ENCODE data around the gene SHISA9.

Gene SHISA9

GRCh38 chr16:13118091-13118490, 216.7 kb downstream of the SHISA9 start:
- no peaks in the 10 kb centered on the region for H3K4me1 ChIP-seq (ENCODE audit: insufficient read depth, low read length, poor library complexity, severe bottlenecking)
- no peak overlapping the region for H3K4me3 ChIP-seq (ENCODE audit: low read length, poor library complexity, severe bottlenecking)
- H3K79me2 ChIP-seq (ENCODE audit: insufficient read depth, low read length), result no peaks in the 10 kb centered on the region
- no peak overlapping the region for H2AFZ ChIP-seq (ENCODE audit: low read length)
- H3K36me3 ChIP-seq (ENCODE audit: insufficient read depth, low read length), result no peaks in the 10 kb centered on the region
- no peak overlapping the region for H3K9ac ChIP-seq (ENCODE audit: low read depth, low read length, poor library complexity, severe bottlenecking)
- no peaks in the 10 kb centered on the region for H4K20me1 ChIP-seq (ENCODE audit: insufficient read depth, low read length, poor library complexity, severe bottlenecking)
- H3K9me2 ChIP-seq (replicated peaks; ENCODE audit: low read depth, low read length), result no peaks in the 10 kb centered on the region
- H3K27me3 ChIP-seq (ENCODE audit: insufficient read depth, low read length, poor library complexity, severe bottlenecking), result no peaks in the 10 kb centered on the region
- H3K4me2 ChIP-seq (ENCODE audit: low read depth, low read length, poor library complexity, severe bottlenecking), result no peak overlapping the region
- H3F3A ChIP-seq (ENCODE audit: low read depth), result no peaks in the 10 kb centered on the region
- TF ChIP-seq EZH2phosphoT487 (IDR thresholded peaks at IDR 0.05; ENCODE audit: borderline replicate concordance) (no peak), CTCF (conservative IDR thresholded peaks at IDR 0.05; ENCODE audit: low read length) (no peak)
- H3K9me3 ChIP-seq (ENCODE audit: insufficient read depth, low read depth, low read length), result no peaks in the 10 kb centered on the region

- TF ChIP-seq EZH2phosphoT487 (IDR thresholded peaks at IDR 0.05; ENCODE audit: borderline replicate concordance), result no peak
- no peak for TF ChIP-seq CTCF (conservative IDR thresholded peaks at IDR 0.05; ENCODE audit: low read length)
- H4K20me1 ChIP-seq (ENCODE audit: insufficient read depth, low read length, poor library complexity, severe bottlenecking), result no peaks in the 10 kb centered on the region
- H3K79me2 ChIP-seq (ENCODE audit: insufficient read depth, low read length), result no peaks in the 10 kb centered on the region
- no peaks in the 10 kb centered on the region for H3K9me2 ChIP-seq (replicated peaks; ENCODE audit: low read depth, low read length)
- H3K9me3 ChIP-seq (ENCODE audit: insufficient read depth, low read depth, low read length), result no peaks in the 10 kb centered on the region
- H3K36me3 ChIP-seq (ENCODE audit: insufficient read depth, low read length), result no peaks in the 10 kb centered on the region
- H3K4me2 ChIP-seq (ENCODE audit: low read depth, low read length, poor library complexity, severe bottlenecking), result no peak overlapping the region
- no peaks in the 10 kb centered on the region for H3K27me3 ChIP-seq (ENCODE audit: insufficient read depth, low read length, poor library complexity, severe bottlenecking)
- no peaks in the 10 kb centered on the region for H3K4me1 ChIP-seq (ENCODE audit: insufficient read depth, low read length, poor library complexity, severe bottlenecking)
- no peak overlapping the region for H3K9ac ChIP-seq (ENCODE audit: low read depth, low read length, poor library complexity, severe bottlenecking)
- H2AFZ ChIP-seq (ENCODE audit: low read length), result no peak overlapping the region
- no peaks in the 10 kb centered on the region for H3F3A ChIP-seq (ENCODE audit: low read depth)
- no peak overlapping the region for H3K4me3 ChIP-seq (ENCODE audit: low read length, poor library complexity, severe bottlenecking)
Observed at GRCh38 chr16:13120091-13120490, 218.7 kb downstream of the SHISA9 start.

GRCh38 chr16:13120557-13120956, 219.2 kb downstream of the SHISA9 start:
- H3F3A ChIP-seq (ENCODE audit: low read depth), result no peaks in the 10 kb centered on the region
- no peak overlapping the region for H3K4me3 ChIP-seq (ENCODE audit: low read length, poor library complexity, severe bottlenecking)
- no peak overlapping the region for H3K9ac ChIP-seq (ENCODE audit: low read depth, low read length, poor library complexity, severe bottlenecking)
- H3K36me3 ChIP-seq (ENCODE audit: insufficient read depth, low read length), result no peaks in the 10 kb centered on the region
- H3K4me2 ChIP-seq (ENCODE audit: low read depth, low read length, poor library complexity, severe bottlenecking), result no peak overlapping the region
- H3K79me2 ChIP-seq (ENCODE audit: insufficient read depth, low read length), result no peaks in the 10 kb centered on the region
- no peaks in the 10 kb centered on the region for H3K4me1 ChIP-seq (ENCODE audit: insufficient read depth, low read length, poor library complexity, severe bottlenecking)
- TF ChIP-seq EZH2phosphoT487 (IDR thresholded peaks at IDR 0.05; ENCODE audit: borderline replicate concordance) (no peak), CTCF (conservative IDR thresholded peaks at IDR 0.05; ENCODE audit: low read length) (no peak)
- H3K9me3 ChIP-seq (ENCODE audit: insufficient read depth, low read depth, low read length), result no peaks in the 10 kb centered on the region
- no peaks in the 10 kb centered on the region for H3K9me2 ChIP-seq (replicated peaks; ENCODE audit: low read depth, low read length)
- no peaks in the 10 kb centered on the region for H4K20me1 ChIP-seq (ENCODE audit: insufficient read depth, low read length, poor library complexity, severe bottlenecking)
- H2AFZ ChIP-seq (ENCODE audit: low read length), result no peak overlapping the region
- H3K27me3 ChIP-seq (ENCODE audit: insufficient read depth, low read length, poor library complexity, severe bottlenecking), result no peaks in the 10 kb centered on the region

Measured in Loucy (cell line).